ENCODE data around the gene G2E3.
"Not testable (repeated sequence)": the region's sequence is repeated elsewhere in the genome, so short reads cannot be mapped to it uniquely, and the experiment has no call there.

Gene G2E3, protein sequence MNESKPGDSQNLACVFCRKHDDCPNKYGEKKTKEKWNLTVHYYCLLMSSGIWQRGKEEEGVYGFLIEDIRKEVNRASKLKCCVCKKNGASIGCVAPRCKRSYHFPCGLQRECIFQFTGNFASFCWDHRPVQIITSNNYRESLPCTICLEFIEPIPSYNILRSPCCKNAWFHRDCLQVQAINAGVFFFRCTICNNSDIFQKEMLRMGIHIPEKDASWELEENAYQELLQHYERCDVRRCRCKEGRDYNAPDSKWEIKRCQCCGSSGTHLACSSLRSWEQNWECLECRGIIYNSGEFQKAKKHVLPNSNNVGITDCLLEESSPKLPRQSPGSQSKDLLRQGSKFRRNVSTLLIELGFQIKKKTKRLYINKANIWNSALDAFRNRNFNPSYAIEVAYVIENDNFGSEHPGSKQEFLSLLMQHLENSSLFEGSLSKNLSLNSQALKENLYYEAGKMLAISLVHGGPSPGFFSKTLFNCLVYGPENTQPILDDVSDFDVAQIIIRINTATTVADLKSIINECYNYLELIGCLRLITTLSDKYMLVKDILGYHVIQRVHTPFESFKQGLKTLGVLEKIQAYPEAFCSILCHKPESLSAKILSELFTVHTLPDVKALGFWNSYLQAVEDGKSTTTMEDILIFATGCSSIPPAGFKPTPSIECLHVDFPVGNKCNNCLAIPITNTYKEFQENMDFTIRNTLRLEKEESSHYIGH

DNA sequence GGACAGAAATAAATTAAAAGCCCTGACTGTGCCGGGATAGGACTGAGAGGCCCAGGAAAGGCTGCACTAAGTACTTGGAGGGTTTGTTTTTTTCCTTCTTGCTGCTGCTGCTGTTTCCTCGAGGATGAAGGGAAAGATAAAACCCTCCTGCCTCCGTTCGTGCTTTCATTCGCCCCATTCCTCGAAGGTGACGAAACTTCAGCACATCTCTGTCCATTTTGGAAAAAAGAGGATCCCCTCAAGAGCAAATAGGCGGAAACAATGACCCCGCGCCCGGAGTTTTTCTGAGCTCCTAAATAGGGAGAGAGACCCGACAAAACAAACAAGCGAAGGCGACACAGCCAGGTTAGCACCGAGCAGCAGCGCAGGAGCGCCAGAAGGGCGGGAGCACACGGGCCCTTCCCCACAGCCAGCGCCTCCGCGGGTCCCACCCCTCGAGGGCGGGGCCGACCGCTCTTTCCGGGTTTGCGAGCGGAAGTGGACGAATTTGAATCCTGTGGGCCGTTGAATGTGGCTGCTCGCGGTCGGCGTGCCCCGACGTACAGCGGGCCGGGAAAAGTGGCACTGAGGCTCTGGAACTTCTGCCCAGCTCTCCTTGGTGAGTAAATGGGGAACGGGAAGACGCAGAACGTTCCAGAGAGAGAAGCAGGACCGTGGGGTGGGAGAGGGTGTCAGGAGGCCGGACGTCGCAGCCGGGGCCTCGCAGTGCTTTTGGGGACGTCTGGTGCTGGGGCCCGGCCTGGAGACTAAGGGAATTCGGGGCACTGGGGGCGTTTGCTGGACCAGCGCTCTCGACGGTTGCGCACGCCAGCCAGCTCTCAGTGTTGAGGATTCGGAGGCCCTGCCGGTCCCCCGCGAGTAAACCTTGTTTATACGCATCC is at the start of gene G2E3:
G2E3 (plus strand) TSS at position 484 of the 881 bp plus-strand sequence. CDS start 21,922 bp downstream, outside the sequence.
- DNase-seq: peak; percentile 93

DNA sequence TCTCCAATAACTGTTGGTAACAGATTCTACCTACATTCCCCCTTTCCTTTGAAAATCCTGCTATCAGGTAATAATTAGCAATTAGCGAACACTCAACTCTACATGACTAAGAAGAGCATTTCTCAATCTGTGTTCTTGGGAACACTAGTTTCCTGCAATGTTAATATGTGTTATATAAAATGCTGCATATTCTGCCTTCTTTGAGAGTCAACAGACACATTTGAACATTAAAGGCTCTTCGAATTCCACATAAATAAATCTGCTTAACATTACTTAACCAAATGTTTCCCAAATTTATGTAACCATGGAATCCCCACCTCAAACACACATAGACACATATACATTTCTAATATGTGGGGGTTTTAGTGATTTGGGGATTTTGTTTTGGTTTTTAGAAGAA is 41.2 kb upstream of the G2E3 start:
- DNase-seq: no peak

DNA sequence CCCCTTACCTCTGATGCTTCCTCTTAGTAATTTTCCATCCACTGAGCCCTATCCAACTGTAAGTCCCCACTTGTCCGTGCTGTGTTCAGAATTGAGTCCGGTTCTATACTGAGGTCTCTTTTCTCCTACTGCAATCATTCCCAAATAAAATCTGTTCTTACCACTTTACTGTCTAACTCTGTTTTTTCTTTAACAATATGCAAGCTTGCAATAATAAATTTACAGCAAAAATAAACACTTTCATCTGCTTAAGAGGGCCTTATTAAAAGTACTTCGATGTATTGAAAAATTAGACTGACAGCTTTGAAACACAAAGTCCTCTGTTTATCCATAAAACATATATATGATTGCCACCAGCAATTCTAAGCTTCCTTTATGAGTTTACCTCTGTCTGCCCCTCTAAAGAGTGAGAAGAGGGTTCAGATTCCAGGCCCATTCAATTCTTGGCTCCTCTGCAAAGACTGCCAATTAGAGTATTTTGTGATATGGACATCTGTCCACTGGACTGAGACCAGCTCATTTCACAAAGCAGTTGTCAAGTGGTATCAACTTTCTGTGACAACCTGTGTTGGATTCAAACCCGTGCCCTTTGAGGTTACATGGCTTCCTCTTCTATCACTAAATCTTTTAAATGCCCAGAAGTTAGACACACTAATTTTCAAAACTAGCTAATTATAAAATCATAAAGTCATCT is 39.9 kb upstream of the G2E3 start:
- peak; percentile 98 for DNase-seq

DNA sequence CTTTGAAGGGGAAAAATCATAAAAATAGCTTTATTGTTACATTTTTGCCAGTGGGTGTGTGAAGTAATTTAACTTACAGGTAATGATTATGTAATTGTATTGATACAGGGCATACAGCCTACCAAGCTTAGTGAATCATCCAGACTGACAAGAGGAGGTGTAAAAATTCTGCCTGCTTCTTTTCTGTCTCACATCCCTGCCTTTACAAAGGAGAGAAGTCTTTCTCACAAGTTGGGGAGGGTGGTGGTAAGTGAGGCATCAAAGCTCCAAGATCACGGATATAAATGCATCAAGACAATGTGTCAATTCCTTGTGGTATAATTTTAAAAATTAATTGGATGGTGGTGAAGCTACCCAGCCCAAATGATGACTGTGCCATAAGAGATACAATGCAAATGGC is 39.0 kb upstream of the G2E3 start:
- DNase-seq: peak; percentile 46

DNA sequence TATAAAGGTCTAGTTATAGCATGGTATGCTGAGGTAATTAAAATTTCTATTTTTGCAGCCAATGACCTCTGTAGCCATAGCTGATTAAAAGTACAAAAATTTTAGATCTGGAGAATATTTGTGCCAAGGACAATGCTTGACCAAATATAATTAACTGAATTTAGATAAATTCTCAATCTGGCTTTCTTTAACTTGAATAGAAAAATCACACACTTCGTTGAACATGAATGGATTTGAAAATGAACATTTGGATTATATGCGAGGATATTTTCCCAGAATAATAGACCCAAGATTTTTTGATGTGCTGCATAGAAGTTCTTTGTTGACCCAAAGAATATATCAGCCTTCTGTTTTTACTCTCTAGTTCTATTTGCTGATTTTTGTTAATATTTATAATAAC is 38.4 kb upstream of the G2E3 start:
- DNase-seq: no peak

DNA sequence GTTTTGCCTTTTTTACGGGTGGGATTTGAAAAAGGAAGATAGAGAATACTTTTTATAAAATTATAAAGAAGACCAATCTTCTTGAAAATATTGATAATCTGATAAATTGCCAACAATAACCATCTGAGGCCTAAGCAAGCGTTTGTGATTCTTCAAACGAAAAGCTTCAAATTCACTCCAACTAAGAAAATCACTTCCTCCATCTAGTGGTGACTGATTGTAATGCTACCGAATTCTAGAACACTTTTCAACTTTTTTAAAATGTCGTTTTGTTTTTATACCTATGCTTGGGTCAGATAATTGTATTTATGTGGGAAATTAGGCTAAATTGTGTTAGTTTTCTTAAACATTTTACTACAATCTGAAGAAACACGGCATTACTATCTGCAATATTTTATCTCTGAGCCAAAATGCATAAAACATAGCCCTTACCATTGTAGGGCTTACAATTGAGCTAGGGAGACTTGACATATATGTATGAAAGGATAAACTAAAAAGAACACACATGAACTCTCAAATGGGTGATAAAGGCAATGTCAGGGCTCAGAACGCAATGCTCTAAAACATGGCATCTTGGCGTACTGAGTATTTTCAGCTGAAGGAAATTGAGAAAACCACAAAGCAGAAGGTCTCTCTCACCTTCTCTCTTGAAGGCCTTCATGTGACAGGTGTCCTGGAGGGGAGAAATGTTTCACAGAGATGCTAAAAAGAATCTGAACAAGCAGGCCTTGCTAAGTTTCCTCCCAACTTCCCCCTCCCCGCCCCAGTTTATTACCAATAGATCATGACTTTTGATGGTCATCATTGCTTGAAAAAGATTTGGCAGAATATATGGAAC is 36.8 kb upstream of the G2E3 start:
- peak; percentile 77 for DNase-seq

DNA sequence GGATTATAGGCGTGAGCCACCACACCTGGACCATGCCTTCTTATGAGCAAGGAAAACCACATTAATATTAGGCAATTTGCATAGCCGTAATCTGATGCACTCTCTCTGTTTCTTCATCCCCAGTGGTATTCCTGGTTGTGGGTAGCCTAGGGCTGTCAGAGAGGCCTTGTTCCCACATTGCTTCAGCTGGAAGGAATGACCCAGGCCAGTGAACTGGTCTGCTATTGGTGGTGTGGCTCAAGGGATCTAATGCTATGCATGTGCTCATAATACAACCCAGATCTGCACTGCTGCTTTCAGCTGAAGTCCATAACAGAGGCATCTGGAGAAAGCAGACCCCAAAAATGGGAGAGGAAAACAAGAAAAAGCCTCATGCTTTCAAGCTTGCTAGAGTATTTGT is 33.1 kb upstream of the G2E3 start:
- no peak for DNase-seq

DNA sequence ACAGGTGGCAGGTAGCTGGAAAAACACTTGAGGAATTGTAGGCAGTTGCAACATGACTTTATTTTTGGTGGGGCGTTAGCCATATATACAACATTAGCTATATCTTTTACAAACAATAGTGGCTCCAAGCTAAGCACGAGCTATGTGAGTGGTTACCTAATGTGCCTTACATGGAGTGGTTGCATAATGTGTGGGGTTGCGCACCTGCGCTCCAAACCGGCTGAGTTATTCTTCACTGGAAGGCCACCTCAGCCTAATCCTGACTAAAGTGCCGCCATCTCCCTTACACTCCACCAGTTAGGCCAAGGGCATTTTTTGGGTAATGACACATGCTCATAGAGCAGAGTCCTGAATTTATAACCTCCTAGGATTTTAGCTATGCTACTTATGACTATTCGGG is 31.8 kb upstream of the G2E3 start:
- no peak for DNase-seq

DNA sequence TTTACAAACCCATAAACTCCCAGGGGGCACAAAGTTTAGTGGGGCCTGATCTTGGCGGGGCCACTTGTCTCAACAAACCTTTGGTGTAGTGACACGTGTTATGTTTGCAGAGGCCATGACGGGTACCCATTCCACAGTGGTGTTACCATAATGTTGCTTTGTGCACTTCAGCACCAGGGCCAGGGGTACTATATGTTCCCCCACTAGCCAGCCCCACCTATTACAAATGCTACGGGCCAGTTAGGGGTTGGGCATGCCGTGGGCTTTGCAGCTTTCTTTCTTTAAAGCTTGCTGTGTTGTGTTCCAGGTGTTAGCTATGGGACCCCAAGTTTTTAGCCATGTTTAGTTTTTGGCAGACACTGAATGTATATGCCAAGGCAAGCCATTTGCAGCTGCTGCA is 30.8 kb upstream of the G2E3 start:
- no peak for DNase-seq

DNA sequence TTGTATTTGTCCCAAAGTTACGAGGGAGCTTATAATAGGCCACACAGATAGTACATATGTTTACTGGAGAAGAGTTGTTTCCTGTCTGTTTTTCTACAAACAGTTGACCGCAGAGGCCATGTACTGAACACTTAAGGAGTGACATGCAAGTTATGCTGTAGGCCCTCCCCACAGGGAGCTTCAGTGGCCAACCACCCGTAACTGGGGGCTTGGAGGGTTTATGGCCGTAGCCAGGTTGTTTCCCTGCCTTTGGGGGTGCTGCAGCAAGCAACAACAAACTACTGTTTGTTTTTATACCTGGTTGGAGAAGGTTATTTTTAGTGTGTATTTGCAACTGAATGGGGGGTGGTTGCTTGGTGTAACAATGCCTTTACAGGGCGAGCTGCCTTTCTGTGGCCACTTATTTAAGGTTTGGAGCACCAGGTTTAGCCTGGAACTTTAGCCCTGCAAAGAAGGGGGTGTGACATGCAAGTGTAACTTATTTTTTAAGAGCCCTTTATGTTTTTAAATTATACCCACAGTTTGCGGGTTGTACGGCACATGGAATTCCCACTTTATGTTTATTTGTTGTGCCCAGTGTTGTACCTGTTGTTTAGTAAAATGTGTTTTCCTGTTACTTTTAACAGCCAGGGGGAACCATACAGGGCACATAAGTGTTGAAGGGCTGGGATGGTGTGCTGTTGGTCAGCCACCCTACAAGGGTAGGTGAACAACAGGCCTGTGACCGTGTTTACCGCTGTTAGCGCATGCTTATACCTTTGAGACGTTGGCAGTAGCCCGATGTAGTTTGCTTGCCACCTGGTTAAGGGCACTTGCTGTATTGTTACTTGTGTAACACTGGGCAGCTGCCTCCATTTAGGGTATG is 29.9 kb upstream of the G2E3 start:
- no peak for DNase-seq

DNA sequence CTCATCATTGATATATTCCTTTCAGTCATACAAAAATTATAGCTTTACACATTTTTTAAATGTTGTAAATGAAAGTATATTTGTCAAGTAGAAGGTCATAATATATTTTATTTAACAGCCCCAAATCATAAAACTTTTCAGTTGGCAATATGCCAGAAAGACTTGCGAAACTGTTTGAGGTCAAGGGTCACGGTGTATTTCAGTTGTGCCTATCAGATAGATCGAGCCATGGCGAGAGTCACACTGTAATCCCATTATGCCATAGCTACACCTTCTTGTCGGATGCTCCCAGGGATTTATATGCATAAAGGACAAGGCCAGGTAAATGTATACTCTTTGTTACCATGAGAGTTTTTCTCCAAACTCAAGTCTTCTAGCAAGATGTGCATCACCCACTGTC is 26.7 kb upstream of the G2E3 start:
- no peak for DNase-seq

DNA sequence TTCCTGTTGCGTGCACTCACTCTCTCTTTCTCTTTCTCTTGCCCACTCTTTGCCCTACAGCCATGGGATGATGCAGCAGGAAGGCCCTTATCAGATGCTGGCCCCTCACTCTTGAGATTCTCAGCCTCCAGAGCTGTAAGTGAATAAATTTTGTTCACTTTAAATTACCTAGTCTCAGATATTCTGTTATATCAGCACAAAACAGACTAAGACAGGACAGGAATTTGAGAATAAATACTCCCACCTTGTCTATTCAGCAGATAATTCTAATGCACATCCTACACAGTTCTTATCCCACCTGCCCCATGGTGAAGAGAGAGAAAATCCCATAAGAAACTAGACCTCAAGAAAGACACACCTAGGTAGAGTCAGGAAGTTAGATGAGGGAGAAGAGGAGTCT is 25.8 kb upstream of the G2E3 start:
- no peak for DNase-seq

DNA sequence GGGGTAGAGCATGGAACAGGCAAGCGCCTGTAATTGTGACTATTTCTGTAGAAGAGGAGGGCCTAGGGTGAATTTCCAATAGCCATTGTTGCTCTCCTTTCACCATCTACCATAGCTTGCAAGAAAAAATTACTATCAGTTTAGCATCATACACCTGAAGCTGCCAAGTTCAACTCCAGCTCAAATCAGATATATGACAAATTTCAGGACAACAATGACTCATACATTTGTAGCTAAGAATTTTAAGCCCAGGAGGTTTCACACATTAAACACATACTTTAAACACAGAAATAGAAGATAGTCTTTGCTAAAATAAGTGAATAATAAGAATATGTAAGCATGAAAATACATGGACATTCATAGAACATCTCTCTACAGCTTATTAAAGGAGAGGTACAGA is 17.6 kb upstream of the G2E3 start:
- no peak for DNase-seq

DNA sequence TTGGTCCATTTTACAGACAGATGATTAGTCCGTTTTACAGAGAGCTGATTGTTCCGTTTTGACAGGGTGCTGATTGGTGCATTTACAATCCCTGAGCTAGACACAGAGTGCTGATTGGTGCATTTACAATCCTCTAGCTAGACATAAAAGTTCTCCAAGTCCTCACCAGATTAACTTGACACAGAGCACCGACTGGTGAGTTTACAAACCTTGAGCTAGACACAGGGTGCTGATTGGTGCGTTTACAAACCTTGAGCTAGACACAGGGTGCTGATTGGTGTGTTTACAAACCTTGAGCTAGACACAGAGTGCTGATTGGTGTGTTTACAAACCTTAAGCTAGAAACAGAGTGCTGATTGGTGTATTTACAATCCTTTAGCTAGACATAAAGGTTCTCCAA is 12.2 kb upstream of the G2E3 start:
- DNase-seq: not testable (repeated sequence)

DNA sequence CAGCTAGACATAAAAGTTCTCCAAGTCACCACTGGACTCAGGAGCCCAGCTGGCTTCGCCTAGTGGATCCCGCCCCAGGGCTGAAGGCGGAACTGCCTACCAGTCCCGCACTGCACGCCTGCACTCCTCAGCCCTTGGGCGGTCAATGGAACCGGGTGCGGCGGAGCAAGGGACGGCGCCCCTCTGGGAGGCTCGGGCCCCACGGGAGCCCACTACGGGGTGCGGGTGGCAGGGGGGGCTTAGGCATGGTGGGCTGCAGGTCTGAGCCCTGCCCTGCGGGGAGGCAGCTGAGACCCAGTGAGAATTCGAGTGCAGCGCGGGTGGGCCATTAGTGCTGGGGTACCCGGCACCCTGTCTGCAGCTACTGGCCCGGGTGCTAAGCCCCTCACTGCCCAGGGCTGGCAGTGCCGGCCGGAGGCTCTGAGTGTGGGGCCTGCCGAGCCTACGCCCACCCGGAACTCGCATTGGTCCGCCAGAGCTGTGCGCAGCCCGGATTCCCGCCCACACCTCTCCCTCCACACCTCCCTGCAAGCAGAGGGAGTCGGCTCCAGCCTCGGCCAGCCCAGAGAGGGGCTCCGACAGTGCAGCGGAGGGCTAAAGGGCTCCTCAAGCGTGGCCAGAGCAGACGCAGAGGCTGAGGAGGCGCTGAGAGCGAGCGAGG is 11.4 kb upstream of the G2E3 start:
- DNase-seq: no peak

DNA sequence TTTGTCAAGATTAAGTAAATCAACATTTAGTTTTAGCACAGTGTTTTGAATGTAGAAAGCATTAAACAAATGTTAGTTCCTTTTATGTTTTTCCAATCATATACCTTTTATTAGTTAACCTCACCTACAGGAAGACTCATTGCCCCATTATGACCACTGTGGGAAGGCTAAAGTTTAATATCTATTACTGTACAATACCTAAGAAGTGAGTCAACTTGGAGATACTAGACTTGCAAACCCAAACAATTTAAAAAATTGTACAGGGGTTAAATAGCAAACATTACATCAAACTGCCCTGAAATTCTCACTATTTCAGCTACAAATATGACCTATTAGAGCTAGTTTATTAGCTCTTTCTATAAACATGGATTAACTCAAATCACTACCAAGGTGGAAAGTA is 8.6 kb upstream of the G2E3 start:
- no peak for DNase-seq

DNA sequence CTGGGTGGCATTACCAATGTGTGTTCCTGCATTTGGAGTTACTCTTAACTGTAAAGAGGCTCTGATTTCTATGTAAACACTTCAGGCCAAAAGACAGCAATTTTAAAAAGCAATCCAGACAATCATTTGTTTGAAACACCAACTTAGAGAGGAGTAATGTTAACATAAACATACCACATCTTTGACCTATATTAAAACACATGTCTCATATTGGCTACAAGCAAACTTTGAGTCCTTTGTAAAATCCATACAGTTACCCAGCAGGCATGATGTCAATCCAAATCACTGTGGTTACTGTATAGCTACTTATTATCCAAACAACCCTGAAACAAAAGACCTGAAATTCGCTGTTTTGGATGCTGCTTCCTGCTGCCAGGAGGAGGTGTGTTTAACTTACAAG is 7.5 kb upstream of the G2E3 start:
- peak; percentile 31 for DNase-seq

DNA sequence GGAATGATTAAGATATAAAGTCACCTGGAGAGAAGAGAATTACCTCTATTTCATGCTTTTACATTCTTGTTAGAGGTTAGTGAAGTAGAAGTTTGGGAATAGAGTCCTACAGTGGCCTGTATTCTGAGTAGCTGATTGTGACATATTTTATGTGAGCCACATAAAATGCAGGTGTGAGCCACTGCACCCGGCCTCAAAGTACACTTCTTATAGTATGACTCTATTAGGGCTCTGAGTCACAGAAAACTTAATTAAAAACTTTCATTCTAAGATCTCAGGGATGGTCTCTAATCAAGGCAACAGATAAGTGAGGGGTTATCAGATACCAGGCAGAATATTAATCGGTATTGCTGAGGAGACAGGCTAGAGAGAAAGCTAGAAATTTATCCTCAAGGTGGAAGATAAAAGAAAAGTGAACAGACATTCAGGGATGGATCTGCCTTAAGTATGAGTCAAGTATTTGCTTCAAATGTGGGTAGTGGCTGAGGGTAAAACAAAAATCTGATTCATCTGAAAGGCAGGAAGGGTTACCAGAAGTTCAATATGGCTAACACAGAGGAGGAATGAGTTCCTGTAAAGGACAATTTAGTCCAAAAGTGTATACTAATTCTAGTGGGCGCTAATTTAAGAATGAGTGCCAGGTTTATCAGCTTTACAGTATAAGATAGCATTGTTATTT is 5.5 kb upstream of the G2E3 start:
- no peak for DNase-seq

DNA sequence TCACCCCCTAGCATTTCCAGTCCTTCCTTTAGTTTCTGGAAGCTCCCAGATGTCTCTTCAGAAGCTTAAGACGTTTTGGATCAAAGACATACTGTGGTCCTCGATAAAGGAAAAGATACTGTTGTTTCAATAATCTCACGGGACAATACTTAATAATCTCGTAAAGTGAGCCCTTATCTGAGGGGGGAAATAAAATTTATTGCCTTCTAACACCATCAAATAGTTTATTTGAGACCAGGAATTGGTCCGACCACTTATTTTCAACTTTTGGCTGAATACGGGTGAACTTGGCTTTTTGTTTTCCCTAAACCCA is 640 bp upstream of the G2E3 start:
- no peak for DNase-seq

DNA sequence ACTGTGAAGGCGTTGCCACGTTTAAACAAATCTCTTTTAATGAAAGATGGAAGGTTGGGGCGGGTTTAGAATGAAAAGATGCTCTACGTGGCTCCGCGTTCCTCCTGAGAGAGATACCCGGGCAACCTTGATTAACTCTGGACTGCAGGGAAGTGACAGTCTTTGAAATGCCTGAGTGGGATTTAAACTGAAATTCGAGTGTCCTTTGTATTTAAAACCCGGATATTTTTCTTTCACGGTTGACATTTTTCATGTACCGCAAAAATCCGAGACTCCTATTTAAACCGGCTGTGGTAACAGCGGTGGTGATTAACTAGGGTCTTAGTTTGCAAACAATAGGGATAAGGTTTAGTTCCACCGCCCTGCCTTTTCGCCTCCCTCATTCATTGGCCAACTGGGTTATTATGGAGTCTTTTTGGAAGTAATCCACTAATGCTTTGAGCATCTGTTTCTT is 707 bp downstream of the G2E3 start:
- peak; percentile 74 for DNase-seq
